ENCODE measurements around the gene LMF1. TPM values are rescaled to one million over a fixed set of nuclear protein-coding genes. Genes with fewer than 3 reads are reported as not detected.
A peak's percentile ranks its signal among the peaks of the same experiment; 100 is the strongest.

Gene LMF1
- total RNA-seq, 2 donors from 2014 or later, result 15.8 to 20.1 TPM

DNA sequence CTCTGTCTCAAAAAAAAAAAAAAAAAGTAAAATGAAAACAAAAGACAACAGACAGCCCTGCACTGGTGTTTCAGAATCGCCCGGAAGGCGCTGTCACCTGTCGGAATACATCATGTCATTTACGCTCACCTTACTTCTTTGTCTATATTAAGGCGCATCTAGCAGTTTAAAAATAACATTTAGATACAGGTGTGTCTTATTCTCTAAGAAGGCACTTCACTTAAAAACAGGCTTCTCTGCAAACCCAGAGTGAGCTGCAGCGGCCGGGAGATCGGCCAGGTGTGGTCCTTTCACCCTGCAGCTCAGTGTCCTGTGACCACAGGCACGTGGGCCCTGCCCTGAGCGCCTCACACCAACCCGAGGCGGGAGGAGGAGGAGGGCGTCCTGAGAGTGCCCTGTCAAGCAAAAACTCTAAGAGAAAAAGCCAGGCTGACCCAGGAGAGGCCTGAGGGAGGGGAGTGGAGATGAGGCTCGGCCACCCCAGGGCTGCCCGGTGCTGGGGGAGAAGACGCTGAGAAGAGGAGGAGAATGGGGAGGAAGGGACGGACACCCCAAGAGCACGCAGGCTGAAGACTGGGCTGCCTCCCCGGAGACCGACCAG, 3.3 kb upstream of the LMF1 start:
- WGBS, 2 donors, result 68% methylated on average over 20 to 21 of the region's 21 CpGs

GRCh38 chr16:973366-973765, 2.6 kb upstream of the LMF1 start:
- Histone ChIP-seq H3K27ac (peak overlapping the region in 3 of 4 donors; percentile 76 to 89 (median 81)), H3K36me3 (replicated peaks in 1 of 2; ENCODE audit: insufficient read depth in 1 of 2, low read depth in 2 of 2) (no peaks in the 10 kb centered on the region), H3K4me3 (no peak overlapping the region), H3K9me3 (no peaks in the 10 kb centered on the region), H3K4me1 (peaks cover 87% of the 10 kb centered on the region), H3K27me3 (no peaks in the 10 kb centered on the region)
- intact Hi-C loops (cut with DNase I), result no loop called here
- DNase-seq, result no peak
- TF ChIP-seq CTCF (IDR thresholded peaks at IDR 0.05) (no peak), POLR2A (IDR thresholded peaks at IDR 0.05) (no peak)
- 84 to 86% methylated on average over 17 of the region's 17 CpGs for WGBS, 2 donors
- ATAC-seq, result no peak

More for the DNA sequence above, 3.3 kb upstream of the LMF1 start:
- ATAC-seq (no peak), DNase-seq (peak in 1 of 4 donors; percentile 23)
- H3K27ac ChIP-seq, result peak overlapping the region in 2 of 4 donors; percentile 82 to 84
- TF ChIP-seq POLR2A (IDR thresholded peaks at IDR 0.05) (no peak), CTCF (IDR thresholded peaks at IDR 0.05) (no peak)
- peaks cover 85% of the 10 kb centered on the region for H3K4me1 ChIP-seq
- H3K9me3 ChIP-seq, result no peaks in the 10 kb centered on the region
- no peaks in the 10 kb centered on the region for H3K27me3 ChIP-seq
- H3K4me3 ChIP-seq, result no peak overlapping the region
- H3K36me3 ChIP-seq (replicated peaks in 1 of 2; ENCODE audit: insufficient read depth in 1 of 2, low read depth in 2 of 2), result no peaks in the 10 kb centered on the region
- intact Hi-C loops (cut with DNase I), result no loop called here

- intact Hi-C loops (cut with DNase I), result no loop called here
Observed at GRCh38 chr16:972316-973002, 1.7 kb upstream of the LMF1 start.

GRCh38 chr16:971981-972315, 1.2 kb upstream of the LMF1 start:
- H3K4me3 ChIP-seq, result no peak overlapping the region
- TF ChIP-seq POLR2A (IDR thresholded peaks at IDR 0.05), result no peak
- TF ChIP-seq CTCF (IDR thresholded peaks at IDR 0.05), result no peak
- WGBS, 2 donors, result 83 to 88% methylated on average over 8 of the region's 8 CpGs
- ATAC-seq, result no peak
- no peaks in the 10 kb centered on the region for H3K27me3 ChIP-seq
- H3K4me1 ChIP-seq, result peaks cover 73% of the 10 kb centered on the region
- no peak for DNase-seq
- H3K27ac ChIP-seq, result peak overlapping the region; percentile 42 to 89 (median 78)
- H3K9me3 ChIP-seq, result no peaks in the 10 kb centered on the region
- no peaks in the 10 kb centered on the region for H3K36me3 ChIP-seq (replicated peaks in 1 of 2; ENCODE audit: insufficient read depth in 1 of 2, low read depth in 2 of 2)
- intact Hi-C loops (cut with DNase I), result no loop called here

More at GRCh38 chr16:972316-973002, 1.7 kb upstream of the LMF1 start:
- no peak overlapping the region for H3K4me3 ChIP-seq
- DNase-seq (peak; percentile 57 to 72 (median 68)), ATAC-seq (peak; percentile 34)
- peak in 2 of 3 donors; percentile 51 to 55 for TF ChIP-seq POLR2A (IDR thresholded peaks at IDR 0.05)
- no peak for TF ChIP-seq CTCF (IDR thresholded peaks at IDR 0.05)
- no peaks in the 10 kb centered on the region for H3K27me3 ChIP-seq
- H3K27ac ChIP-seq, result peak overlapping the region; percentile 42 to 89 (median 78)
- H3K4me1 ChIP-seq, result peaks cover 78% of the 10 kb centered on the region
- H3K36me3 ChIP-seq (replicated peaks in 1 of 2; ENCODE audit: insufficient read depth in 1 of 2, low read depth in 2 of 2), result no peaks in the 10 kb centered on the region
- WGBS, 2 donors, result 49 to 67% methylated on average over 12 to 31 of the region's 32 CpGs
- H3K9me3 ChIP-seq, result no peaks in the 10 kb centered on the region

DNA sequence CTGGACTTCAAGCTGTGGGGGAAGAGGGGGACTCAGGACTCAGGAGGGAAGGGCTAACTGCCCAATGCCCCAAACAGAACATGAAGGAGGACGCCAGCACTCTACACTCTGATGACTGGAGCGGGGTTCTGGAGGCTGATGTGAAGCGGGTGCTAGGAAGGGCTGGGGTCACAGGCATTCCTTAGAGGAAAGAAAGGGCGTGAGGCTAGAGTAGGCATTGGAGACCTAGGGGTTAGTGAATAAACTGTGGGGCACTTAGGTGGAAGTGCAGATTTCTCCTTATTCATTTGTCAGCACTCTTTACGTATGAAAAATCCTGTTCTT, 760 bp upstream of the LMF1 start:
- intact Hi-C loops (cut with DNase I), result no loop called here
- Histone ChIP-seq H3K9me3 (no peaks in the 10 kb centered on the region), H3K4me1 (peaks cover 69% of the 10 kb centered on the region), H3K4me3 (no peak overlapping the region), H3K27ac (peak overlapping the region; percentile 55 to 89 (median 78)), H3K36me3 (replicated peaks in 1 of 2; ENCODE audit: insufficient read depth in 1 of 2, low read depth in 2 of 2) (no peaks in the 10 kb centered on the region), H3K27me3 (no peaks in the 10 kb centered on the region)
- DNase-seq, result no peak
- 90 to 91% methylated on average over 5 of the region's 5 CpGs for WGBS, 2 donors
- TF ChIP-seq POLR2A (IDR thresholded peaks at IDR 0.05), result no peak
- TF ChIP-seq CTCF (IDR thresholded peaks at IDR 0.05), result no peak
- no peak for ATAC-seq
